ENCODE results near the gene LCN15. TPM values are rescaled to one million over a fixed set of nuclear protein-coding genes. Genes with fewer than 3 reads are reported as not detected.
"Not testable (repeated sequence)": the region's sequence is repeated elsewhere in the genome, so short reads cannot be mapped to it uniquely, and the experiment has no call there.

The LCN15 gene
- total and polyA plus RNA-seq, 7 donors: 0.70 to 9.0 (median 6.6) TPM; not detected in 4

DNA sequence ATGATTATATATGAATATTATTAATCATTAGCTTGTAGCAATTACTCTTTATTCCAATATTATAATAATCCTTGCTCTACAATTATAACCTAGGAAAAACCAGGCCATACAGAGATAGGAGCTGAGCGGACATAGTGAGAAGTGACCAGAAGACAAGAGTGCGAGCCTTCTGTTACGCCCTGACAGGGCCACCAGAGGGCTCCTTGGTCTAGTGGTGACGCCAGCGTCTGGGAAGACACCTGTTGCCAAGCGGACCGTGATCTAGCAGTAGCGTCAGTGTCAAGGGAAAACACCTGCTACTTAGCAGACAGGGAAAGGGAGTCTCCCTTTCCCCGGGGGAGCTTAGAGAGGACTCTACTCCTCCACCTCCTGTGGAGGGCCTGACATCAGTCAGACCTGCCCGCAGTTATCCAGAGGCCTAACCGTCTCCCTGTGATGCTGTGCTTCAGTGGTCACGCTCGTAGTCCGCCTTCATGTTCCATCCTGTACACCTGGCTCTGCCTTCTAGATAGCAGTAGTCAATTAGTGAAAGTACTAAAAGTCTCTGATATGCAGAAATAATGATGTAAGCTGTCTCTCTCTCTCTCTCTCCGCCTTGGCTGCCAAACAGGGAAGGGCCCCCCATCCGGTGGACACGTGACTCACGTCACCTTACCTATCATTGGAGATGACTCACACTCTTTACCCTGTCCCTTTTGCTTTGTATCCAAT lies 2.2 kb upstream of the LCN15 start:
- WGBS, 2 donors: 27 to 42% methylated on average over 18 of the region's 18 CpGs
- TF ChIP-seq CTCF (IDR thresholded peaks at IDR 0.05): peak in 1 of 4 experiments; percentile 20
- H3K36me3 ChIP-seq; intact Hi-C loops (cut with DNase I); H3K4me3 ChIP-seq; H3K9me3 ChIP-seq; H3K27ac ChIP-seq; H3K4me1 ChIP-seq: not testable (repeated sequence)
- peaks cover 11 to 54% (median 36%) of the 10 kb centered on the region in 3 donors for H3K27me3 ChIP-seq
- DNase-seq: peak; percentile 77

GRCh38 chr9:136765745-136766409 lies 1.6 kb upstream of the LCN15 start:
- 42 to 74% methylated on average over 14 of the region's 14 CpGs for WGBS, 2 donors
- intact Hi-C loops (cut with DNase I); H3K9me3 ChIP-seq; H3K27ac ChIP-seq; H3K4me1 ChIP-seq; H3K4me3 ChIP-seq; H3K36me3 ChIP-seq: not testable (repeated sequence)
- peaks cover 11 to 55% (median 36%) of the 10 kb centered on the region in 3 donors for H3K27me3 ChIP-seq
- peak; percentile 34 for DNase-seq

- intact Hi-C loops (cut with DNase I): no loop called here
- peaks cover 11 to 63% (median 36%) of the 10 kb centered on the region in 3 donors for H3K27me3 ChIP-seq
- 39 to 85% methylated on average over 14 of the region's 14 CpGs for WGBS, 2 donors
Observed at GRCh38 chr9:136765041-136765440, 723 bp upstream of the LCN15 start.

DNA sequence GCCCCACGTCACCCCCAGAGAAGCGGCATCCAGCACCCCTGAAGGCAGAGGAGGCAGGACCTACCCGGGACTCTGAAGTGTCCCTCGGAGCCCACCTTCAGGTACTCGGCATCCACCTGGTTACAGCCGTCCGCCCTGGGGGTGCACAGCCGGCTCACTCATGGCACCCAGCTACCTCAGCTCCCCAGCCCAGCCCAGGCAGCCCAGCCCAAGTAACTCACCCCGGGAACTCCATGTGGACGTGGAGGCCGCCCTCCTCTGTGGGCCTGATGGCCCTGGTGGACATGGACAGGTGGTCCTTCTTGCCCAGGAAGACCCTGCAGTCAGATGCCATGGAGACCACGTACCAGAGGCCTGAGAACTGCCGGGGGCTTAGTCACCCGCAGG lies 676 bp downstream of the LCN15 start:
- H3K27me3 ChIP-seq: peaks cover 11 to 74% (median 36%) of the 10 kb centered on the region in 3 donors
- peak; percentile 45 for DNase-seq

More at GRCh38 chr9:136765041-136765440, 723 bp upstream of the LCN15 start:
- Histone ChIP-seq H3K9me3 (no peaks in the 10 kb centered on the region), H3K36me3 (no peaks in the 10 kb centered on the region), H3K27ac (no peak overlapping the region), H3K4me3 (no peak overlapping the region), H3K4me1 (peaks cover 0 to 7% (median 0%) of the 10 kb centered on the region in 4 donors)
- TF ChIP-seq EP300 (IDR thresholded peaks at IDR 0.05): no peak
- TF ChIP-seq POLR2AphosphoS5 (IDR thresholded peaks at IDR 0.05): no peak
- no peak for TF ChIP-seq POLR2A (IDR thresholded peaks at IDR 0.05)
- TF ChIP-seq CTCF (IDR thresholded peaks at IDR 0.05): no peak
- peak; percentile 59 for DNase-seq

More for the DNA sequence above, 676 bp downstream of the LCN15 start:
- no peak overlapping the region for H3K4me3 ChIP-seq
- H3K27ac ChIP-seq: no peak overlapping the region
- no peaks in the 10 kb centered on the region for H3K36me3 ChIP-seq
- intact Hi-C loops (cut with DNase I): no loop called here
- TF ChIP-seq EP300 (IDR thresholded peaks at IDR 0.05) (no peak), POLR2AphosphoS5 (IDR thresholded peaks at IDR 0.05) (no peak), CTCF (IDR thresholded peaks at IDR 0.05) (no peak), POLR2A (IDR thresholded peaks at IDR 0.05) (no peak)
- peaks cover 0 to 7% (median 0%) of the 10 kb centered on the region in 4 donors for H3K4me1 ChIP-seq
- no peaks in the 10 kb centered on the region for H3K9me3 ChIP-seq
- 79 to 88% methylated on average over 14 of the region's 14 CpGs for WGBS, 2 donors

Measured in sigmoid colon (tissue), 7 donors.